VCaP (cell line): ENCODE measurements around the gene XAB2.
A peak's percentile ranks its signal among the peaks of the same experiment; 100 is the strongest.

Source experiments
- H3K27ac ChIP-seq: fragments of 450-650 bp; 2 replicates; pipeline ENCODE4 v1.5.1; 2017
- TF ChIP-seq, protein P1 (sequence below): fragments of 450-650 bp; conservative IDR thresholded peaks from 2 replicates; pipeline ENCODE4 v1.5.1; 2017; ENCODE audit warnings: mild to moderate bottlenecking, moderate library complexity

Gene XAB2

DNA sequence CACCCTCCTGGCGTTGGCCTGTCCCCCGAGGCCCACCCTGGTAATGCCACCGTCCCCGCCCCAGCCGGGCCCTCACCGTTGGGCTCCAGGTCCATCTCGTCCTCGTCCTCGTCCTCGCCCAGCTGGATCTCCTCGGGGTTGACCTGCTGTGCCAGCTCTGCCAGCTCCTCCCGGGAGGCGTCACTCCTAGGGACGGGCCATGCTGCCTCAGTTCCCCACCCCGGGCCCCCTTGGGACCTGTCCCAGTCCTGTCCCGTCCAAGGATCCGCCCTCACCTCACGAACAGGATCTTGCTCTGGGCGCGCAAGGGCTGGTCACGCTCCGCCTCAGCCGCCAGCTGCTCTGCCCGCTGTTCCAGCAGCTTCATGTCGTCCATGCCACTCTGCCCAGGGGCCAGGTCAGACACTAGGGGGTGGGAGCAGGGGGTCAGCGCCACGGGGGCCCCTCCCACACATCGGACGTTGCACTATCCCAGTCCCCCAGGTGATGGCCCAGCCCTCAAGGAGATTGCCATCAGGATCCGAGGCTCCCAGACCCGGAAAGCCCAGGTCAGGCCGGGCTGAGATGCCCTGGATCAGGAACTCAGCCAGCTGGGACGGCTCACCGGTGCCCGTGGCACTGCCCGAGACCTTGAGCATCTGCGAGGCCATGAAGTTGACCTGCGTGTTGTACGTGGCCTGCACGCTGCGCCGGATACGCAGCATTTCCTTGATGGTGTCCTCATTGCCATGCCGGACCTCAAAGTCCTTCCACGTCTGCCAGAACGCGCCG is 9.5 kb downstream of the XAB2 start:
- TF ChIP-seq, protein P1, sequence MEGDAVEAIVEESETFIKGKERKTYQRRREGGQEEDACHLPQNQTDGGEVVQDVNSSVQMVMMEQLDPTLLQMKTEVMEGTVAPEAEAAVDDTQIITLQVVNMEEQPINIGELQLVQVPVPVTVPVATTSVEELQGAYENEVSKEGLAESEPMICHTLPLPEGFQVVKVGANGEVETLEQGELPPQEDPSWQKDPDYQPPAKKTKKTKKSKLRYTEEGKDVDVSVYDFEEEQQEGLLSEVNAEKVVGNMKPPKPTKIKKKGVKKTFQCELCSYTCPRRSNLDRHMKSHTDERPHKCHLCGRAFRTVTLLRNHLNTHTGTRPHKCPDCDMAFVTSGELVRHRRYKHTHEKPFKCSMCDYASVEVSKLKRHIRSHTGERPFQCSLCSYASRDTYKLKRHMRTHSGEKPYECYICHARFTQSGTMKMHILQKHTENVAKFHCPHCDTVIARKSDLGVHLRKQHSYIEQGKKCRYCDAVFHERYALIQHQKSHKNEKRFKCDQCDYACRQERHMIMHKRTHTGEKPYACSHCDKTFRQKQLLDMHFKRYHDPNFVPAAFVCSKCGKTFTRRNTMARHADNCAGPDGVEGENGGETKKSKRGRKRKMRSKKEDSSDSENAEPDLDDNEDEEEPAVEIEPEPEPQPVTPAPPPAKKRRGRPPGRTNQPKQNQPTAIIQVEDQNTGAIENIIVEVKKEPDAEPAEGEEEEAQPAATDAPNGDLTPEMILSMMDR: no peak
- H3K27ac ChIP-seq: peak overlapping the region; percentile 99

DNA sequence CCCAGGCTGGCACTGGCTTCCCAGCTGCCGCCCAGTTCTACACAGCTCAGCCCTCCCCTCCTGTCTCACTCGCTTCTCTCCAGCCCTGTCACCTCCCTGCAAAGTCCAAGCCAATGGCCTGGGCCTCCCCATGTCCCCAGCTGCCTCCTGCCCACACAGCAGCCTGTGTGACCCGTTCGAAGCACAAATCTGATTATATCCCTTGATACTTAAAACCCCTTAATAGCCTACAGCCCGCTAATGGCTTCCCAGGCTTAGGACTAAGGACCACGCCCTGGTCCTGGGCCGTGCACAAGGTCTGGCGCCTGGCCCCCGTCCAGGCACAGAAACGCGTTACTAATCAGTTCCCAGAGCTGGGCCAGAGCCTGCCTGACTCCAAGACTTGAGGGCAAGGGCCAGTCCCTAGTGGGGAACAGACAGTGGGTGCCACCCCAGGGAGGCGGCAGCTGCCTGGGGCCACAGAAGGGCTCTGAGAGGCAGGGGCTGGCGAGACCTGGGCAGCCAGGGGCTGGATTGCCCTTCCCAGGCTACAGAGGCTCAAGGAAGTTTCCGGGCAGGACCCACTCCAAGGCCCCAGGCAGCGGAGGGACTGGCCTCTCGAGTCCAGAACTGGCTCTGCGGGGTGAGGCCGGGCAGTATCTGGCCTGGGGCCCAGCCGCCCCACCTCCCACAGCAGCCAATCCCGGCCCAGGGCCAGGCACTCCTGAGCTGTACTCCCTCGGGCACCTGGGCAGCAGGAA is 10.4 kb downstream of the XAB2 start:
- TF ChIP-seq, protein P1: no peak
- peak overlapping the region; percentile 99 for H3K27ac ChIP-seq

GRCh38 chr19:7618348-7618747 is 11.0 kb downstream of the XAB2 start:
- H3K27ac ChIP-seq: peak overlapping the region; percentile 99
- TF ChIP-seq, protein P1: no peak

DNA sequence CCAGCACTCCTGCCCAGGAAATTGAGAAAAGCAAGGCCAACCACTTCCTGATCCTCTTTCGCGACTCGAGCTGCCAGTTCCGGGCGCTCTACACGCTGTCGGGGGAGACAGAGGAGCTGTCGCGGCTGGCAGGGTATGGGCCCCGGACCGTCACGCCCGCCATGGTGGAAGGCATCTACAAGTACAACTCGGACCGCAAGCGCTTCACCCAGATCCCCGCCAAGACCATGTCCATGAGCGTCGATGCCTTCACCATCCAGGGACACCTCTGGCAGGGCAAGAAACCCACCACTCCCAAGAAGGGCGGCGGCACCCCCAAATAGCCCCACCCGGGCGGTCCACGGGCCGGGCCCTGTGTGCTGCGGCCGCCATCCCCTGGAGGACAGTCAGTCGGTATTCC is 11.6 kb downstream of the XAB2 start:
- TF ChIP-seq, protein P1: no peak
- H3K27ac ChIP-seq: peak overlapping the region; percentile 99

GRCh38 chr19:7617172-7617571 is 12.2 kb downstream of the XAB2 start:
- peak overlapping the region; percentile 99 for H3K27ac ChIP-seq
- TF ChIP-seq, protein P1: no peak

DNA sequence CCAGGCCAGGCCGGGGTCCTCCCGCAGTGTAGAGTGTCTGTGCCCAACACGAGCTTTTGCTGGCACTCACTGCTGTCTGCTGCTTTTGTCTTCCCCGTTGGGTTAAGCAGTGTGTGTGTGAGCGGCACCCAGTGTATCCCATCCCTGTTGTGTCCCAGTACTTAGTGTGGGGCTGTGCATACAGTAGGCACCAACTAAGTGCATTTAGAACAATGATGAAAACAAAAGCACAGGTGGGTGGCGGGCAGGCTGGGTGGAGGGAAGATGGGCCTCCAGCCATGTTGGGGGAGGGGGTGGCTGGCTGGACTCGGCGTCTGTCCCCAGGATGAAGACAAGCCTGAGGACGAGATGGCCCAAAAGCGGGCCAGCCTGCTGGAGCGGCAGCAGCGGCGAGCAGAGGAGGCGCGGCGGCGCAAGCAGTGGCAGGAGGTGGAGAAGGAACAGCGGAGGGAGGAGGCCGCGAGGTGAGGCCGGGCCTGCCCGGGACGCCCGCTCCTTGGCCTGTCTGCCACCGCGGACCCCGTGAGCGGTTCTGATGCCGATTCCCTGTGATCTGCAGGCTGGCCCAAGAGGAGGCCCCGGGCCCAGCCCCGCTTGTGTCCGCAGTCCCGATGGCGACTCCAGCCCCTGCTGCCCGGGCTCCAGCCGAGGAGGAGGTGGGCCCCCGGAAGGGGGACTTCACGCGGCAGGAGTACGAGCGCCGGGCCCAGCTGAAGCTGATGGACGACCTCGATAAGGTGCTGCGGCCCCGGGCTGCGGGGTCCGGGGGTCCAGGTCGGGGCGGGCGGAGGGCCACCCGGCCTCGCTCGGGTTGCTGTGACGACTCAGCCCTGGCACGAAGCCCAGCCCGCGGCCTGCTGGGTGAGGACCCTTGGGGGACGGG is 14.2 kb downstream of the XAB2 start:
- no peak overlapping the region for H3K27ac ChIP-seq
- TF ChIP-seq, protein P1: no peak
